Measurements from ENCODE around the gene GTPBP3. TPM values are rescaled to one million over a fixed set of nuclear protein-coding genes. Genes with fewer than 3 reads are reported as not detected.

GTPBP3 gene
- total and polyA plus RNA-seq, 10 donors = 13.0 to 44.1 (median 24.6) TPM

- Histone ChIP-seq H3K9me3 (no peaks in the 10 kb centered on the region), H3K4me1 (peaks cover 20 to 57% (median 44%) of the 10 kb centered on the region in 6 donors), H3K36me3 (peaks cover 0 to 8% (median 0%) of the 10 kb centered on the region in 6 donors), H3K27ac (no peak overlapping the region), H3K4me3 (no peak overlapping the region), H3K27me3 (replicated peaks in 1 of 7) (peaks cover 0 to 40% (median 21%) of the 10 kb centered on the region in 7 donors)
- TF ChIP-seq CTCF (IDR thresholded peaks at IDR 0.05 in 8 of 11, conservative IDR thresholded peaks at IDR 0.05 in 3 of 11) (no peak), POLR2AphosphoS5 (IDR thresholded peaks at IDR 0.05) (no peak), POLR2A (IDR thresholded peaks at IDR 0.05) (no peak)
- intact Hi-C loops (cut with DNase I; ENCODE audit: low total_unique reads) = no loop called here
- WGBS, 5 donors = 87 to 90% (median 88%) methylated on average over 16 to 24 of the region's 24 CpGs
- no peak for DNase-seq
These were observed 6.9 kb upstream of the GTPBP3 start for GRCh38 chr19:17330262-17331044.

GRCh38 chr19:17331045-17331558 is 6.3 kb upstream of the GTPBP3 start:
- H3K9me3 ChIP-seq = no peaks in the 10 kb centered on the region
- H3K27ac ChIP-seq = no peak overlapping the region
- no peak overlapping the region for H3K4me3 ChIP-seq
- peaks cover 23 to 63% (median 50%) of the 10 kb centered on the region in 6 donors for H3K4me1 ChIP-seq
- no peak for TF ChIP-seq POLR2A (IDR thresholded peaks at IDR 0.05)
- TF ChIP-seq POLR2AphosphoS5 (IDR thresholded peaks at IDR 0.05) = no peak
- TF ChIP-seq CTCF (IDR thresholded peaks at IDR 0.05 in 8 of 11, conservative IDR thresholded peaks at IDR 0.05 in 3 of 11) = no peak
- intact Hi-C loops (cut with DNase I; ENCODE audit: low total_unique reads) = no loop called here
- 84 to 93% (median 91%) methylated on average over 13 of the region's 13 CpGs for WGBS, 5 donors
- H3K27me3 ChIP-seq (replicated peaks in 1 of 7) = peaks cover 0 to 40% (median 21%) of the 10 kb centered on the region in 7 donors
- DNase-seq = no peak
- H3K36me3 ChIP-seq = peaks cover 0 to 8% (median 0%) of the 10 kb centered on the region in 6 donors

GRCh38 chr19:17332360-17332676 is 5.0 kb upstream of the GTPBP3 start:
- H3K4me1 ChIP-seq = peaks cover 23 to 74% (median 55%) of the 10 kb centered on the region in 6 donors
- 86 to 94% (median 92%) methylated on average over 8 of the region's 8 CpGs for whole genome bisulfite sequencing, 5 donors
- intact Hi-C loops (cut with DNase I; ENCODE audit: low total_unique reads) = no loop called here
- H3K9me3 ChIP-seq = no peaks in the 10 kb centered on the region
- no peak overlapping the region for H3K27ac ChIP-seq
- H3K36me3 ChIP-seq = peaks cover 0 to 8% (median 0%) of the 10 kb centered on the region in 6 donors
- TF ChIP-seq POLR2AphosphoS5 (IDR thresholded peaks at IDR 0.05) (no peak), CTCF (IDR thresholded peaks at IDR 0.05 in 8 of 11, conservative IDR thresholded peaks at IDR 0.05 in 3 of 11) (no peak), POLR2A (IDR thresholded peaks at IDR 0.05) (no peak)
- H3K27me3 ChIP-seq (replicated peaks in 1 of 7) = peaks cover 0 to 40% (median 21%) of the 10 kb centered on the region in 7 donors
- H3K4me3 ChIP-seq = no peak overlapping the region
- no peak for DNase-seq

Measured in spleen (tissue), 11 donors.